Subcutaneous abdominal adipose tissue (tissue), 5 donors: Measurements from ENCODE around the gene GPANK1.

Source experiments
- H3K27ac ChIP-seq: one replicate; pipeline ENCODE4 v1.7.0; 2013; ENCODE audit warnings: low read depth, mild to moderate bottlenecking, inconsistent platforms, low read length, moderate library complexity
- H3K27me3 ChIP-seq, 5 donors: one replicate each; pipeline ENCODE4 v1.7.0; 2013; ENCODE audit warnings: low read length in 5 of 5, inconsistent platforms in 1 of 5; ENCODE audit not compliant: control insufficient read depth in 5 of 5, insufficient read depth in 4 of 5
- H3K36me3 ChIP-seq, 5 donors: one replicate each; pipeline ENCODE4 v1.7.0; 2013; ENCODE audit warnings: low read length in 5 of 5; ENCODE audit not compliant: control insufficient read depth in 5 of 5, insufficient read depth in 5 of 5
- H3K4me1 ChIP-seq, 5 donors: one replicate each; pipeline ENCODE4 v1.7.0; 2013; ENCODE audit warnings: low read length in 5 of 5, mild to moderate bottlenecking in 3 of 5, moderate library complexity in 1 of 5; ENCODE audit not compliant: control insufficient read depth in 5 of 5, insufficient read depth in 5 of 5
- H3K4me3 ChIP-seq, 5 donors: one replicate each; pipeline ENCODE4 v1.7.0; 2013; ENCODE audit warnings: low read length in 5 of 5, low read depth in 1 of 5
- H3K9ac ChIP-seq, 5 donors: one replicate each; pipeline ENCODE4 v1.7.0; 2013; ENCODE audit warnings: low read length in 5 of 5, mild to moderate bottlenecking in 4 of 5, moderate library complexity in 3 of 5
- H3K9me3 ChIP-seq, 5 donors: one replicate each; pipeline ENCODE4 v1.7.0; 2013; ENCODE audit warnings: low read length in 5 of 5; ENCODE audit not compliant: control insufficient read depth in 5 of 5
- donor health status: healthy.
- donor health status: healthy.
- donor health status: healthy.
- donor health status: healthy.
- donor health status: healthy.

GPANK1 gene

DNA sequence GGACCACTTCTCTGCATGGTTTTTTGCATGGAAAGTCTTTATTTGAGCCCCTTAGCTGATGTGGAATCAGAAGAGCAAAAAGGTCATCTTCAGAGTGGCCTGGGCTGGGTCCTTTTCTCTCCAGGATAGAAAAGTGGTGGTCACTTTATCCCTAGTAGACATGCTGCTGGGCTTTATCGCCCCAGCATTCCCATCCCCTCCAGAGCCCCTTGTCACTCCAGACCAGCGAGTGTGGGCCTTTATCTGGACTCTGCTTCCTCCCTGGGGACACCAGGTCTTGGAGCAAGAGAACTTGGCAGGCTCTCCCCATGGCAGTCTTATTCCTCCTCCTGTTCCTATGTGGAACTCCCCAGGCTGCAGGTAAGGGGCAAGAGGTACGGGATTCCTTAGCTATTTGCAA is 41.8 kb upstream of the GPANK1 start, which contains the start of gene LY6G6F:
LY6G6F (plus strand) TSS at position 268 of the 400 bp plus-strand sequence; CDS start at position 309, 41 bp downstream.
- Histone ChIP-seq H3K36me3 (no peaks in the 10 kb centered on the region), H3K27ac (no peak within 1 kb of the TSS), H3K9me3 (no peaks in the 10 kb centered on the region), H3K27me3 (peaks cover 0 to 4% (median 4%) of the 10 kb centered on the region in 5 donors), H3K9ac (no peak within 1 kb of the TSS), H3K4me3 (no peak within 1 kb of the TSS), H3K4me1 (peaks cover 5 to 29% (median 22%) of the 10 kb centered on the region in 5 donors)

DNA sequence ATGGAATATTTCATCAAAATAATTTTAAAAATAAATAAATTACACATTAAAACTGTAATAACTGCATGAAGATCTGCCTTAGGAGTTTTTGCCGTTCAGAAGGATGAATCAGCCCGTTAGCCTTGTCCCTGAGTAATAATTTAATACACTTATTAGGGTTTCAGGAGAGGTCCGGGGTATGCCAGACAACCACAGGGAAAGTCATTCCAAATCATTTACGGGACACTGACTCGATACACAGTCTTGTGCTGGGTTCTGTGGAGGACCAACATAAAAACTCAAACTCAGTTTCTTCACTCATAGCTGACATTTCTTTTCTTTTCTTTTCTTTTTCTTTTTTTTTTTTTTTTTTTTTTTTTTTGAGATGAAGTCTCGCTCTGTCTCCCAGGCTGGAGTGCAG is 41.1 kb upstream of the GPANK1 start:
- Histone ChIP-seq H3K27me3 (peaks cover 0 to 4% (median 4%) of the 10 kb centered on the region in 5 donors), H3K9me3 (no peaks in the 10 kb centered on the region), H3K9ac (no peak overlapping the region), H3K36me3 (peaks cover 0 to 3% (median 0%) of the 10 kb centered on the region in 5 donors), H3K4me1 (peaks cover 6 to 32% (median 23%) of the 10 kb centered on the region in 5 donors), H3K4me3 (no peak overlapping the region), H3K27ac (no peak overlapping the region)

DNA sequence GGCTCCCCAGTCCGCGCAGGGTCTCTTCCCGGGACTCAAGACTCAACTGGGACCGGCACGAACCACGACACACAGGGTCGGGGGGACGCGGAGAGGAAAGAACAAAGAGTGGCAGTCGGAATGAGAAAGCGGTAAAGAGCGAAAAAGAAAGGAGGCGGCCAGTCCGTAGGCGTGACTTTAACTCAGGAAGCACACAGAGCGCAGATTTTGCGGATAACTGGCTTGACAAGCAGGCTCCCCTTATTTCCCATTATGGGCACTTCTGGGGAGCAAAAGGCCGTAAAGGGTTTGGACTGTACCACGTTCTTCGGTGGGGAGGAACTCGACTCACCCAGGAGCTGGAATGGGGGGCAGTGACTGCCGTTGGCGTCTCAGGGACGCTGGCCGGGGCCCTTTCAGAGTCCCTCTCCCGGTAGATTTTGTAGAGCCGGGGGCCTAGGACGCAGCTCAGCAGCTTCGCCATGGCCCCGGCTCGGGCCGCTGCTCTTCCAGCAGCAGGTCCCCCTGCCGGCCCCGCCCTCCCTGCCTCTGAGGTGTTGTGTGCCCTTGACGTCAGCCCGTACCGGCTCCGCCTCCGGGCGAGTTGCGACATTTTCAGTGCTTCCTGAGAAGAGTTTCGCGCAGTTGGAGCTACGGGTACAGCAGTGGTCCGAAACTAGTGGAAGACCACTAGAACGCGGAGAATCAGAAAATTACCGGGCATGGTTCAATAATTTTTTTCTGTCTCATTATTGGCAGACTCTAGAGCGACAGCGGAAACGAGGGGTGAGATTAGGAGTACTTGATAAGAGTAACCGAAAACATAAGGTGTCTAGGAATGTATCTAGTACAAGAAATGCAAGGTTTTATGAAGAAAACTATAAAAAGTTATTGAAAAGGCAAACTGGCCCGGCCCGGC is 38.3 kb upstream of the GPANK1 start, which contains the start of gene ABHD16A:
ABHD16A (minus strand) TSS at position 506 of the 898 bp plus-strand sequence; CDS start at position 463, 43 bp downstream.
- Histone ChIP-seq H3K27ac (peak within 1 kb of the TSS; percentile 97), H3K4me3 (peak within 1 kb of the TSS; percentile 89 to 98 (median 94)), H3K36me3 (peaks cover 0 to 19% (median 12%) of the 10 kb centered on the region in 5 donors), H3K27me3 (no peaks in the 10 kb centered on the region), H3K9ac (peak within 1 kb of the TSS; percentile 90 to 97 (median 96)), H3K9me3 (no peaks in the 10 kb centered on the region), H3K4me1 (peaks cover 6 to 31% (median 24%) of the 10 kb centered on the region in 5 donors)

DNA sequence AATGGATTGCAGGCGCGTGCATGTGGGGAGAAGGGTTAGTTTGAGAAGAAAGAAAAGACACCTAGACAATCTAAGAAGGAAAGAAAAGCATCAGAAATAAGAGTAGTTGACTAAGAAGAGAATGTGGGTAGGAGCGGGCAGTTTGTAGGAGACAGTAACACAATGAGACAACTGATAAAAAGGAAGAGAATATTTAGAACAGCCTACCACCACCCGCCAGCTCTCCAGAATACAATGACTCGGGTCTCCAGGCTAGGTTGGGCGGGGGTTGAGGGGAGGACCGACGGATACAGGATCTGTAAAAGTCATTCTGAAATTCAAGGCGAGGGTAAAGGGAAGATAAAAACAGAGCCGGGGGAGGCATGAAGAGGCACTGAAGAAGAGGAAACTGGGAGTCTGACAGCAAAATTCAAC is 37.6 kb upstream of the GPANK1 start:
- Histone ChIP-seq H3K36me3 (peaks cover 2 to 24% (median 12%) of the 10 kb centered on the region in 5 donors), H3K27ac (peak overlapping the region; percentile 97), H3K4me1 (peaks cover 6 to 35% (median 24%) of the 10 kb centered on the region in 5 donors), H3K4me3 (peak overlapping the region; percentile 89 to 98 (median 94)), H3K9ac (peak overlapping the region; percentile 90 to 97 (median 96)), H3K27me3 (no peaks in the 10 kb centered on the region), H3K9me3 (no peaks in the 10 kb centered on the region)

DNA sequence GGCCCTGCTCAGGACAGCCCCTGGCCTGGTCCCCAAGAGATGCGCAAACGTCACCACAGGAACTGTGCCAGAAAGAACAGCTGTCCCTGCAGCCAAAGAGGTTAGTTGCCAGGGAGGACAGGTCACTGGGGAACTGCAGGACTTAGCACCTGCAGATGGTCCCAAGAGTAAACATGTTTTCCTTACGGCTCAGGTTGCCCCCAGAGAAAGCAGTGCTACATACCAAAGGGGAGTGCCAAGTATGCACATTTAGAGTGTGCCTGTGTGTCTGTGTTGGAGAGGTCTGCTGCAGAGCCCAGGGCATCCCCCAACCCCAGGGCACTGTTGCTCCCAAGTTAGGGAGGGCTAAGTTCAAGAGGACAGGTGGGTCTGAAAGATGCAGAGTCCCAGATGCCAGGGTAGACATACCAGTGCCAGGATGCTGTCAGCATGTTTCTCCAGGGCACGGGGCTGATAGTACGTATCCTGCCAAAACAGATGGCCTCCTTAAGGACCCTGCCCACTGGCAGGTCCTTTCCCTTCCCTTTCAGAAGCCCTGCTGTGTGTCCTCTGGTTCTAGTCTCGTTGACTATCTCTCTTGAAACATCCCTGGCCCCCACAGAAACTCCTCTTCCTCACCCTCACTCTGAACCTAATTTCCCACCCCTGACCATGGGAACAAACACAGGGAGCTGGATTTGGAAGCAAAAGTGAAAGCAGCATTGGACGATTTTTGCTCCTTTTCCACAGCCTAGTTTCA is 37.0 kb upstream of the GPANK1 start:
- H3K4me1 ChIP-seq, result peaks cover 6 to 35% (median 24%) of the 10 kb centered on the region in 5 donors
- H3K4me3 ChIP-seq, result peak overlapping the region; percentile 89 to 98 (median 94)
- peak overlapping the region; percentile 90 to 97 (median 96) for H3K9ac ChIP-seq
- no peaks in the 10 kb centered on the region for H3K27me3 ChIP-seq
- peak overlapping the region; percentile 97 for H3K27ac ChIP-seq
- H3K9me3 ChIP-seq, result no peaks in the 10 kb centered on the region
- peaks cover 2 to 29% (median 14%) of the 10 kb centered on the region in 5 donors for H3K36me3 ChIP-seq

DNA sequence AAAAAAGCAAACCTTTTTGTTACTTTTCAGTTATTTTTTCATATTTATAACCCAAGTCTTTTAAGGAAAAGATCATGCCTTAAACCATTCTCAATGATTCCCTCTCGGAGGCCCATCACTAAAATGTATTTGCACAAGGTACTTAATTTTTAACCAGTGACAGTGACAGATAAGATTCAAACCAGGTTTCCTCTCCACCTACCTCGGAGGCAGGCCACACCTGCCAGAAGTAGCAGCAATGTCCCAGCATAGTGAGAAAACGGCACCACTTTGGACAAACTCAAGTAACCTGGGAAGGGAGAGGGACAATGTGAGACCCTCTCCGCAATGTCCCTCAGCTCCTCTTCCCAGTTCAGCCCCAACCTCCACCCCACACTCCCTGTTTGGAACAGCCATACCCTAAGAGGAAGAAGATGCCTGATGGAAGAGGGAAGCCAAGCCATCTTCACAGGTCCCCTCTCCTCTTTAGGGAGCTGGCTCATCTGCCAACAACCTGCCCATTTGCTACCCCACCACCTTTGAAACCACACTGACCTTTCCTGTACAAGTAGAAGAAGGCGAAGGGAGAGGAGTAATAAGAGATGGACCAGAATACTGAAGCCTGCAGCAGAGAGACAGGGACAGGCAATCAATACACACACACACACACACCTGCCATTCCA is 36.1 kb upstream of the GPANK1 start:
- no peaks in the 10 kb centered on the region for H3K9me3 ChIP-seq
- H3K4me3 ChIP-seq, result no peak overlapping the region
- peaks cover 2 to 38% (median 22%) of the 10 kb centered on the region in 5 donors for H3K36me3 ChIP-seq
- H3K27me3 ChIP-seq, result no peaks in the 10 kb centered on the region
- H3K27ac ChIP-seq, result no peak overlapping the region
- H3K9ac ChIP-seq, result peak overlapping the region in 2 of 5 donors; percentile 9 to 30
- peaks cover 6 to 38% (median 24%) of the 10 kb centered on the region in 5 donors for H3K4me1 ChIP-seq

DNA sequence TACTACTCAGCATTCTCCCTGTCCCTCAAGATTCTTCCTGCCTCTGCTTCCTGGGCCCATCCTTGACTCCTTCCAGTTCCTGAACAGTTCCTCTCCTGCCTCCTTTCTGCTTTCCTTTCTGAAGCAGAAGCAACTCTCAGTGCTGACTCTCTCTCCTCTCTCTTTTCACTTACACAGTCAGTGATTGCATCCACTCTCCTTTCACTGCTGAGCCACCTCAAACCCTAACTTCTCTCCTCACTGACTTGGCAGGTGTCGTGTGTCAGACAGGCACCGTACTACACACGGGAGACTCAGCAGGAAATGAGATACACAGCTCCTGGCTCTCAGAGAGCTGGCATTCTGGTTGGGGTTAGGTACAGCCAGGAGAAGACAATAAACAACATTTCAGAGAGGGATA is 32.8 kb upstream of the GPANK1 start:
- H3K36me3 ChIP-seq, result peaks cover 2 to 69% (median 47%) of the 10 kb centered on the region in 5 donors
- no peaks in the 10 kb centered on the region for H3K9me3 ChIP-seq
- H3K9ac ChIP-seq, result peak overlapping the region in 1 of 5 donors; percentile 10
- no peaks in the 10 kb centered on the region for H3K27me3 ChIP-seq
- peaks cover 6 to 26% (median 19%) of the 10 kb centered on the region in 5 donors for H3K4me1 ChIP-seq
- no peak overlapping the region for H3K4me3 ChIP-seq
- no peak overlapping the region for H3K27ac ChIP-seq

DNA sequence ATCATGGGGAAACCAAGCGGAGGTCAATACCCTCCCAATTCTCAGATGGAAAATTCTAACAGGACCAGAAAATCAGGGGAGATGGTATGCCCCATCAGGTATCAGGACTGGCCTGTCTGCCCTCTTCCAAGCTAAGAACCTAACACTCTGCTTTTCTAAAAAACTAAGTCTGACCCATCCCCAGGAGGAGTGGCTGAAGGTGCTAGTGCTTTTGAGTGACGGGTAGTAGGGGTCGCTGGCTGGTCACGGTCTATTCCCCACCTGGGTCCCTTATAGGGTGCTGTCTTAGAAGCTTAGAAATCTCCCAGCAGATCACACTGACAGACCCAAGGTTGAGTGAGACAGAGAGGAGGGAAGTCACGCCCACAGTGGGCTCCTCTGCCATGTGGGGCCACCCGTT is 28.7 kb upstream of the GPANK1 start:
- Histone ChIP-seq H3K9me3 (no peaks in the 10 kb centered on the region), H3K27me3 (no peaks in the 10 kb centered on the region), H3K36me3 (peaks cover 5 to 89% (median 71%) of the 10 kb centered on the region in 5 donors), H3K4me3 (no peak overlapping the region), H3K4me1 (peaks cover 0 to 7% (median 0%) of the 10 kb centered on the region in 5 donors), H3K27ac (no peak overlapping the region), H3K9ac (no peak overlapping the region)

DNA sequence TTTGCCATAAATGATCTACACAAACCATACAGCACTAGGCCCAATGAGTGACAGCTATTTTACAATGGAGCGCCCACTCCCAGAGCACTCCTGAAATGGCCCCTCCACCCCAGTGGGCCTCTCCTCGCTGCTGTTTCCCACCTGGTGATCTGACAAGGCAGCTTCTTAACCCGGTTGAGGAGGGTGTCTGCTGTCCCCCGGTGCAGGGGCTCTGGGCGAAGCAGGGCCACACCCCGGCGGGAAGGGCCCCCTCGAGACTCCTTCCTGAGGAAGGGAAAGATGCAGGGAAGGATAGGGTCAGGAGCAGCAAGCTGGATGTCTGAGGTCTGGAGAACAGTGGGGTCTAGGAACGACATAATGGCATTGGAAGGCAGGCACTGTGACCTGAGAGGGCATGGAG is 28.1 kb upstream of the GPANK1 start:
- Histone ChIP-seq H3K9me3 (no peaks in the 10 kb centered on the region), H3K4me3 (no peak overlapping the region), H3K4me1 (peaks cover 0 to 7% (median 0%) of the 10 kb centered on the region in 5 donors), H3K27me3 (no peaks in the 10 kb centered on the region), H3K36me3 (peaks cover 4 to 95% (median 78%) of the 10 kb centered on the region in 5 donors), H3K9ac (no peak overlapping the region), H3K27ac (no peak overlapping the region)
